ENCODE data around the gene GPR45.
A peak's percentile ranks its signal among the peaks of the same experiment; 100 is the strongest.

The GPR45 gene

DNA sequence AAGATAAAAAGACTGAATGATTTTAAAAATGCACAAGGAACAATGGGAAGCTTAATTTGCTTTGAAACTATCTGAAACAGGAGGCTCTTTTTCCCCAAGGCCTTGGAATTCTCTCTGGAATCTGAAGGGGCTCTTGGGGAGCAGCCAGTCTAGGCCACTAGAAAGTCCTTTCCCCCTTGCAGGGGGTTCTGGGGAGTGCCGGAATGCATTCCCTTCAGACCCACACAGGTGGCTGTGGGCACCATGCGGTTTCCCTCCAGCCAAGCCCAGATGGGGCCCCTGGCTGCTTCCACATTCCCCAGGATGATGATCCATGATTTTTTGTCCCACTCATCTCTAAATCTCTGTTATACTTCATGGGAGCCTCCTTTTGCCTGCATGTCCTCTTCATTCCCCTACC lies 10.7 kb downstream of the GPR45 start:
- DNase-seq, result no peak

DNA sequence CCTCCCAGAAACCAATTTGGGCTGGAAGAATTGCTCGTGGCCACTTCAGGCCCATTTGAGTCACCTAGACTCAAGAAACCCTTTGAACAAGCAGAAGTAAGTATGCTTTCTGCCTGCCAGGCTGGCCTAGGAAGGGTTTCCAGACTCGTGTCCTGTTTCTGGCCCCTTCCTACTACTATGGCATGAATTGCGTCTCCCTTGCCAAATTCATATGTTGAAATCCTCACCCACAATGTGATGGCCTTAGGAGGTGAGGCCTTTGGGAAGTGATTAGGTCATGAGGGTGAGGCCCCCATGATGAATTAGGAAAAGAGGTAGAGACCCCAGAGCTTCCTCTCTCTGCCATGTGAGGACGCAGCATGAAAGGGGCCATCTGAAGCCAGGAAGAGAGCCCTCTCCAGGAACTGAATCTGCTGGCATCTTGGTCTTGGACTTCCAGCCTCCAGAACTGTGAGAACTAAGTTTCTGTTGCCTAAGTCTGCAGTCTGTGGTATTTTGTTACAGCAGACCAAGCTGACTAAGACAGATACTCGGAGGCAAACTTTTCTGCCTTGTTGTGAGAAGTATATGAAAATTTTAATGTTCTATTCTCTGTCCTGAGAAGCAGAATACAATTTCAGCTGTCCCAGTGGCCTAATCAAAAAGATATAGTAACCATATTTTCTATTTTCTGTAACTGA lies 13.1 kb downstream of the GPR45 start:
- no peak for DNase-seq

GRCh38 chr2:105255979-105256378 lies 14.4 kb downstream of the GPR45 start:
- DNase-seq, result no peak

- no peak for DNase-seq
Observed at GRCh38 chr2:105256431-105257047, 15.0 kb downstream of the GPR45 start.

DNA sequence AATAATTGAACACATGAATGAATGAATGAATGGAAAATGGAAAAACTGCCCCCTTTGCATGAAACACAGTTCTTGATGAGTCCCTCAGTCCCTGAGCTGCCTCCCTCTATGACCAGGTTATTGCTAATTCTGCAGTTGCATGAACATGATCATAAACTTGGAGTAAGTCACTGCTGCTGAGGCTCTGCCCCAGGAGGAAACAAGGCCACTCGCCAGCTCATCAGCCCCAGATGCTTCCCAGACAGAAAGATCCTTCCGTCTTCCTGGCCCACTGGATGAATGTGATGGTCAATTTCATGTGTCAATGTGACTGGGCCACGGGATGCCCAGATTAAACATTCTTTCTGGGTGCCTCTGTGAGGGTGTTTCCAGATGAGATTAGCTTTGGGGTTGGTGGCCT lies 16.4 kb downstream of the GPR45 start:
- DNase-seq, result no peak

DNA sequence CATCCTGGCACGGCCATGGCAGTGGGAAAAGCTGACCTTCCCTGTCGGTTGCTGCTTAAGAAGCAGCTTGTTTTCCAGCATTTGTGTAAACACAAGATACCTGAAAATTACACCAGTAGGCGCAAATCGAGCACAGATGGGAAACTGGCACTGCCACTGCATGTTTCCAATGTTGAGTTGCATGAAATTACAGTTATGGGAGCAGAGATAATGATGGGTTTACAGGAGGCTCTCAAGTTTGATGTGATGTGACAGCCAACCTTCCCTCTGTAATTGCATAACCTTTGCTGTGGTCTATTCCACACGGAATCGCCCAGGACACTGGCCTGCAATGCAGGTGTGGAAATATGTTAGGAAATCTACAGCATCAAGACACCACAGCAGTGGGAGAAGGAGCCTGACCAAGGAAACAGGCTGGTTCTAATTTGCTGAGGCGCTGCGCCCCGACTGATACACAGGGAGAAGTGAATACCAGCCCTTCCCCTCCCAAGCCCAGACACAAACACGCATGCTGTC lies 17.4 kb downstream of the GPR45 start:
- DNase-seq, result no peak

GRCh38 chr2:105261061-105261460 lies 19.5 kb downstream of the GPR45 start:
- DNase-seq, result no peak

DNA sequence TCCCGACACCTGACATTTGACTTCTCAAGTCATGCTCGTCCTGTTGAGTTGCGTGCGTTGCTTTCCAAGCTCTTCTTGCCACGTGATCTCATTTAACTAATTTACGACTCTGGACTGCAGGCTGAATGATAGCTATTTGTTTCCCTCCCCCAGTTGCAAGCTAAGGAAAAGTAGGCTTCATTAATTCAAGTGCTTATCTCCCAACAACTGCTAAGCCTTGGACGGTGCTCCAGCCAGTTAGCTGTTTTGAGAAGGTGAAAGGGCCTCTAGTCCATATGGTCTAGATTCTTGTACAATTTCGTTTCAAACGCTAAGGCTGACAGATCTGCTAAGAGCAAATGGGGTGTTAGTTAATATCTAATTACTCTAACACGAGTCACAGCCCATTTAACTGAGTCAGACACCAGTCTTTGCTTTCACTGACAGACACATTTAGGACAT lies 21.1 kb downstream of the GPR45 start:
- no peak for DNase-seq

GRCh38 chr2:105269426-105269825 lies 27.9 kb downstream of the GPR45 start:
- no peak for DNase-seq

GRCh38 chr2:105271393-105272045 lies 30.0 kb downstream of the GPR45 start:
- DNase-seq, result no peak

DNA sequence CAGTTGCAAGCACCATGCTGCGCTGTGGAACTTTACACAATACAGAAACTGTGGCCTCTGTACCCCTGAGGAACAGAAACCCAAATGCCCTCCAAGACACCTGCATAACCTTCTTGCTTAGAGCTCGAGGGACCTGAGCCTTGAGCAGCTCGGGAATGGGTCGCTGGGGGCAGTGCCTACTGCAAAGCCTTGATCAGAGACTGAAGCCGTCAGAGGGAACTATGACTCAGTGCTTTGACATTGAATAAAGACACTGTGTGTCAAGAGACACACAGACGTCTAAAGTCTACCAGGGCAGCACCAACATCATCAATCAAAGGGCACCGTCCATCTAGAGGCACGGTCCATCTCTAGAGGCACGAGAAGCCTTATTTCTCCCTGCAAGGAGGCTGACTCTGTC lies 30.6 kb downstream of the GPR45 start:
- DNase-seq, result no peak

GRCh38 chr2:105274046-105274445 lies 32.5 kb downstream of the GPR45 start:
- no peak for DNase-seq

DNA sequence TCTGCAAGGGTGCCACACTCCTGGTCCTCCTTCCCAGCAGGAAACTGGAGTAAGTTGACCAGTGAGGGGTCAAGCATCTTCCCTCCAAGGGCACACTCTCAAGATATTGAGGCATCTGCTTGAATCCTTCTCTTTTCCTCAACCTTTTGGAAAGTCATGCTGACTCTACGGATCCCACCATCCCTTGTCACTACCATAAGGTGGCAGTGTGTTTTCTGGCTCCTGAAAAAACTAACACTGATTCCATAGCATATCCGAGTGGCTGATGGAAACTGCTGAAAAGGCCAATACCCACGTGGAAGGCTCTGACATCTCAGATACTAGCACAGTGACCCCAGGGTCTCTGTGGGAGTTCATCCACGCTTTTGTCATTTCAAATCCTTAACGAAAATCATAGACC lies 37.1 kb downstream of the GPR45 start:
- DNase-seq, result no peak

- DNase-seq, result no peak
Observed at GRCh38 chr2:105279126-105279525, 37.6 kb downstream of the GPR45 start.

GRCh38 chr2:105280281-105280680 lies 38.7 kb downstream of the GPR45 start:
- no peak for DNase-seq

DNA sequence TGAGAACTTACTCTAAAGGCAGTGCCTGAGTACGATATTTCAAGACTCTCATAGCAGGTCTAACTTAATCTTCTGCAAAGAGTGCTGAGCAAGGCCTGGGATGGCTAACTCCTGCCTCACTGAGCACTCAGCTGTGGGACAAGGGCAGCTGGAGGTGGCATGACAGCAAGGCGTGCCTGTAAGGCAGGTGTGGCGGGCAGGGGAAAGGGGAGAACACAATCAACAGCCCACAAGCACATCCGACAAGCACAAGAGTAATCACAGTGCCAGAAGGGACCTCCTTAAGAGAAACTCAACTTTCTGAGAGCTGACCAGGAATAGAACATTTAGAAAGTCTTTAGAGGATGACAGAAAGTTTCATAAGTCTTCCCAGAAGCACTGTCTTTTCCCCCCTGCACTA lies 42.0 kb downstream of the GPR45 start:
- DNase-seq, result no peak

GRCh38 chr2:105287692-105288091 lies 46.1 kb downstream of the GPR45 start:
- DNase-seq, result peak in 1 of 56 donors; percentile 5

DNA sequence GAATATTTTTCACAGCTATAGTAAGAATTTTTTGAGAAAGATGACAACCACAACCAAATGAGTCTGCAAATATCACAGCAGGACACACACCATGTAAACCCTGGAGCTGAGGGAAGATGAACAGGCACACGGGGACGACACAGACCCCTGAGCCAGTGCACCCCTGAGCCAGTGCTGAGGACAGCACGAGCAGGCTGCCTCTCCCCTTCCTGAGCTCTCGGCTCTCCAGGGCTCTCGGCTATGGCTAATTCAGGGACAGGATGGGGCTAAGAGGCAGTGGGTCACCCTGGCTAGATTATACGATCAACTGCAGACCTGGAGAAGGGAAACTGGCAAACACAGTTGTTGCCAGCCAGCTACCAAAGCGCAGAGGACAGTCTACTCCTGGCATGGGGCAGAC lies 46.6 kb downstream of the GPR45 start:
- no peak for DNase-seq

DNA sequence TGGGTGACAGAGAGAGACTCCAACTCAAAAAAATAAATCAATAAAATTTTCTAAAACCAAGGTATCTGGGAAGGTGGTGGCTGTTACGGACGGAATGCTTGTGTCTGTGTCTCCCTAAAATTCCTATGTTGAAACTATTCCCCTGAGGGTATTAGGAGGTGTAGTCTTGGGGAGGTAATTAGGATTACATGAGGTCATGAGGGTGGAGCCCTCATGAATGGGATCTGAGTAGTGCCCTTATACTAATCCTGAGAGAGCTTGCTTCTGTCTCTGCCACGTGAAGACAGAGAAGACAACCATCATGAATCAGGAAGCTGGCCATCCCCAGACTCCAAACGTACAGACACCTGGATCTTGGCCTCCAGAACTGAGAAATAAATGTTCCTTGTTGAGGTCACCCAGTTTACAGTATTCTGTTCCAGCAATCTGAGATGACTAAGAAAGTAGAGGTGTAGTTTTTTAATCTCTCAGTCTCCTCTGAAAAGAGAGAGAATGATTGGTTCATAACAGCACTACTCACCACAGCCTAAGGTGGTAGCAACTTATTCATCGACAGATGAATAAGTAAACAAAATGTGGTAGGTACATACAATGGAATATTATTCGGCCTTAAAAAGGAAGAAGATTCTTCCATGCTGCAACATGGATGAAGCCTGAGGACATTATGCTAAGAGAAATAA lies 49.6 kb downstream of the GPR45 start:
- DNase-seq, result no peak

- no peak for DNase-seq
Observed at GRCh38 chr2:105291981-105292380, 50.4 kb downstream of the GPR45 start.
